GM19043 (cell line): Measurements from ENCODE around the gene IL34.

Experiments used
- ATAC-seq: cut with Tn5 transposase; IDR thresholded peaks from one replicate; pipeline ENCODE4 v1.9.1; 2021; ENCODE audit warnings: low read depth; ENCODE audit not compliant: unreplicated experiment

The IL34 gene

DNA sequence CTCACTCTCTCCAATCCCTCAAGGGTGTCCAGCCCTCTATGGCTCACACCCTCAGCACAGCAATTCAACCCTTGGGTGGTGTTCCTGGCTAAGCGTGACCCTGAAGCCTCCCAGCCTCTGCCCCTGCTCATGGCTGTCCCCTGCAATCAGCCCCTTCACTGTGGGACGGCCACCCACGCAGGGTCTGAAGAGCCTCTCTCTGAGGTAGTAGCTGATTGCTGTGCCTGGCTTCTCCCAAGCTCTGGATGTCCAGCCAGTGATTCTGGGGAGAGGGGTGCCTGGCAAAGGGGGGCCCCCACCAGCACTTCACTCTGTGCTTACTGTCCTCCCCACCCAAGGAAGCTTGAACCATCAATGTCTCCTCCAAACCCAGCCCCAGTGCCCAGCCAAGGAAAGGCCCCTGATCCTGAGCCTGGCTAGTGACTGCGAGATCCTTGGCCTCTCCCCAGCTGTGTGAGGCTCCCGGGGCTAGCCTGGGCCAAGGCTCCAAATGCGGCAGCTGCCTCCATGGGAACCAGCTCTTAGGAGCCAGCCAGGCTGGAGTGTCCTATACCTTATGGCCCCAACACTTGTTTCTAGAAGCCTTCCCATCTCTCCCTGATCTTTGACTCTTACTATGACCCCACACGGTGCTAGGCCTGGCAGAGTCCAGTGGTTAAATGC, 29.6 kb downstream of the IL34 start:
- no peak for ATAC-seq

DNA sequence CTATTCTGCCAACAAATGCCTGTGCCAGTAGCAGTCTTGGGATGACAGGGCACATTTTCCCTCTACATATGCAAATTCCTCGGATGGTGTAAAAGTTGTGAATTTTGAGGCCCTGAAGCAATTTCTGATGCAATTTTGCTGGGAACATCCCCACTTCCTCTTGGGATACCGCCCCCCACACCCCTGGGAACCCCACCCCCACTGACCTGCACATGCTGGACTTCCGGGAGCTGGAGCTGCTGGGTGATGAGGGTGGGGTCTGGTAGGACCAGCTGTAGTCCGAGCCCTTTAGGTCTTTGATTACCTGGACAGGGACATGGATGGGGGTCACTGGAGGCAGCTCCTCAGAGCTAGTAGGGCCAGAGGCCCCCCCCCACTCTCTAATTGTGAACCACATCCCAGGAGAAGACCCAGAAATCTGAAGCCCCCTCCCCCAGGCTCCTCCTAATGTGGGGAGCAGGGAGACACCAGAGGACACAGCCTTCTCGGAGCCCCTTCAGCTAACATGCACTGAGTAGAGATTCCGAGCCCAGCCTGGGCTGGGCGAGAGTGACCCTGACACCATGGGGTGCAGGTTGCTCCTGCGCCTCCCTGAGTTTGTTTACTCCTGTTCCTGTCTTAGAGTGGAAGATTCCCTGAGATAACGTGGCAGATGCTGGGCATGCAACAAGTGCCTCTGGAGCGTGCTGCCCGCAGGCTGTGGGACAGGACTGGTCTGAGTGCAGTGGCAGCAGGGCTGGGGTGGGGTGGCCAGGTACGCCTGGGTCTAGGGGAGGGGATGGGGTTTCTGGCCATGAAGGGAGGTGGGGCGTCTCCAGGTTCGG, 30.5 kb downstream of the IL34 start:
- ATAC-seq, result no peak

DNA sequence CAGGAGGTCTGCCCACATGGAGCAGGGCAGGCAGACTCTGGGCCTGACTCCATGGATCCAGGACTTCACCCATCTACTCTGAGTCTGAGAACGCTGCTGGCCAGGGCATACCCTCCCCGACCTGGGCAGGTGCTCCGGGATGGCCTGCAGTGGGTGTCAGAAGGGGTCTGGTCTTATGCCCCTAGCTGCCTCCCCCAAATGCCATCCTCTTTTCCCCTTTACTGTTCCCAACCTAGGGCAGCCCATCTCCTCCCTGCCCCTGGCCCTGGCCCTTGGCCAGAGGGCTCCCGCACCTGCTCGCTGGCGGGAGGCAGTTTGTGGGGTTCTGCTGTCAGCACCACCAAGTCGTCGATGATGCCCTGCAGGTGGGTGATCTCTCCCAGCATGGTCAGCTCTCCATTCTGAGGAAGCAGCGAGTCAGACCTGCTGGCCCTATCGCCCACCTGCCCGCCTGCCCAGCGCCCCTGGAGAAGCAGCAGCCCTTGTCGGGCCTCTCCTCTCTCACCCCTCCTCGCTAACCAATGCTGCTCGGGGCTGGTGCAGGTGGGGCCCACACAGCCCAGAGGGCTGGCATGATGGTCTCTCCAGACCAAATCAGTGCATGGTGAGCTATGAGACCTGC, 31.3 kb downstream of the IL34 start:
- no peak for ATAC-seq

DNA sequence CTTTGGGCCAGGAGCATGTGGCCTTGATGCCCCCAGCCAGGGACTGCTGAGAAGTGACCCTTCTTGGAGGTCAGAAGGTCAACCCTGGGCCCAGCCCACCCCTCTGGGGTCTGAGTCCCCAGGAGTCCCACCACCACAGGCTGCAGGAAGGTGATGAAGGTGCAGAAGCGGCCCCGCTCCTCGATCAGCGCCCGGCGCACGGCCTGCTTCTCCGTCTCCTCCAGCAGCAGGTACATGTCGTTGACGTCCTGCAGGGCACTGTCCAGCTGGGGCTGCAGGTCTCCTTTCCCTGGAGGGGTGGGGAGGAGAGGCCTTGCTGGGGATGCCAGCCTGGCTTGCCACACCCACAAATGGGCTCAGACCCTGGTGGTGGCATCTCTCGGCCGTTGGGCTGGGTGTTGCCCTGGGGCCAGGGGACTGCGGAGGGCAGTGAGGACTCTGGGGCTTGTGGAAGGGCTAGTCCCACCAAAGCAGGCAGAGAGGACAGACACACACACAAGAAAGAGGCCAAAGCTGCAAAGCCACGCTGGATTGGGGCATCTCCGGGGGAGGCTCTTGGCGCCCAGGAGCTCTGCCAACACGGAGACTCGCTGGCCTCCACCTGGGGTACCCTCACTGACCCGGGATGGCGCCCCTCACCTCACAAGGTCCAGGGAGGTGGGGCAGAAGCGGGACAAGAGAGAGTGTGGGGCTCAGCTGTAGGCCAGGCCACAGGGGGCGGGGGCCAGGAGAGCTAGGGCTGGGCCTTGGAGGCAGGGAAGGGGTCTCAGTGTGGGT, 31.9 kb downstream of the IL34 start:
- ATAC-seq, result no peak

DNA sequence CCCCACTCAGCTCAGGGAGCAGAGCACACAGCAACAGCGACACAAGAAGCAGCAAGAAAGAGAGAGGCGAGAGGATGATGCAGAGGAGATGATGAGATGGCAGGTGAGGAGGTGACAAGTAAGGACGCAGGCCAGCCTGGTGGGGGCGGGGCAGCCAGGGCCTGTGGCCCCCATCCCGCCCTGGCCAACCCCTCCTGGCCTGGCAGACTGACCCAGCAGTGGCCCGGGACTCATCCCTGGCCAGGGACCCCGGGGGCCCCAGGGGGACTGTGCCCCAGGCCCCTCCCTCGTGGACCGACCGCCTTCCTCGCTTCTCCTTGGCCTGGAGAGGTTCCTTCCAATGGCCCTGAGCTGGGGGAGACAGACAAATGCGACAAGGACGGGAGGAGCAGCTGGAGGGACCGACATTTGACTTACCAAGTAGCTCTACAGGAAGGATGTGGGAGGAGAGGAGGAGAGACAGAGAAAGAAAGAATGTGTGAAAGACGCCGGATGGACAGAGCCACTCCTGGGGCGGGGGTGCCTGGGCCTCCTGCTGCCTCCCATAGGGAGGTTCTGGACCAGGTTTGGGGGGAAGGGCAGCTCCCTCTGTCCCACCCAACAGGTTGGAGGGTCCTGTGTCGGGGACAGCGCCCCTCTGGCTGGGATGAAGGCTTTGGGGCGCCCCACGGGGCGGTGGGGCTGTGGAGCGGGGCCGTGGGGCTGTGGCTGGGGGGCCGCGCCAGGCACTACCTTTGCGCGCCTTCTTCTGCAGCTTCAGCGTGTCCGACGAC, 32.7 kb downstream of the IL34 start:
- no peak for ATAC-seq

DNA sequence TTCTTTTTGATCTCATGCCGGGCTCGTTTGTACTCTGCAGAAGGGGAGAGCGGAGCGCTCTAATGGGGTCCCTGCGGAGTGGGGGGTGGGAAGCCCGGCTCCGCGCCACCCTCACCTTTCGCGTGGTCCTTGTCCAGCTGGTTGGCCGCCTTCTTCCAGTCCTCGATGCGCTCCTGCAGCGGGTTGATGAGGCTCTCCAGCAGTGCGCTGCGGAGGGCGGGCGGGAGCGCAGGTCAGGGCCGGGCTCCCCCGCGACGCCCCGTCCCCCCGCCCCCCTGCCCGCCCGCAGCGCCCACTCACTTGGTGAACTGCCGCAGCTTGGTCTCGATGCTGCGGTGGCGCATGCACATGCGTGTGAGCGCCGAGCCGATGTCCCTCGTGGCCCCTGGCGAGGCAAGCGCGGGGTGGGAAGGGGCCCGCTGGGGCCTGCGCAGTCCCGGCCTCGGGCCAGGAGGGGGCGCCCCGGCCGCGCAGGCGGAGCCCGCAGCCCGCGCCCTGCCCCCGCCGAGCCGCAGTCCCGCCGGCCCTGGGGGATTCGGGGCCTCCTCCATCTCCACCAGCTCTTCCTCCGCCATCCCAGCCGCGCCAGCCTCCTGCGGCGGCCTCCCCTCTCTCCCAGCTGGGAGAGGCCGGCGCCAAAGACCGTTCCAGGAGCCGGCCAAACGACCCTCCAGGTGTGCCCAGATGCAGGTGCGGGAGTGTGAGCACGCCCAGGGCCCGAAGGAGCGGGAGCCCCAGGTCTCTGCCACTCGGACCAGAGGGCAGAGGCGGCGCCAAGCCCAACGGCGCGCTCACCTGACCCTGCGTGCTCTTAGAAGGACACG, 33.5 kb downstream of the IL34 start:
- no peak for ATAC-seq

DNA sequence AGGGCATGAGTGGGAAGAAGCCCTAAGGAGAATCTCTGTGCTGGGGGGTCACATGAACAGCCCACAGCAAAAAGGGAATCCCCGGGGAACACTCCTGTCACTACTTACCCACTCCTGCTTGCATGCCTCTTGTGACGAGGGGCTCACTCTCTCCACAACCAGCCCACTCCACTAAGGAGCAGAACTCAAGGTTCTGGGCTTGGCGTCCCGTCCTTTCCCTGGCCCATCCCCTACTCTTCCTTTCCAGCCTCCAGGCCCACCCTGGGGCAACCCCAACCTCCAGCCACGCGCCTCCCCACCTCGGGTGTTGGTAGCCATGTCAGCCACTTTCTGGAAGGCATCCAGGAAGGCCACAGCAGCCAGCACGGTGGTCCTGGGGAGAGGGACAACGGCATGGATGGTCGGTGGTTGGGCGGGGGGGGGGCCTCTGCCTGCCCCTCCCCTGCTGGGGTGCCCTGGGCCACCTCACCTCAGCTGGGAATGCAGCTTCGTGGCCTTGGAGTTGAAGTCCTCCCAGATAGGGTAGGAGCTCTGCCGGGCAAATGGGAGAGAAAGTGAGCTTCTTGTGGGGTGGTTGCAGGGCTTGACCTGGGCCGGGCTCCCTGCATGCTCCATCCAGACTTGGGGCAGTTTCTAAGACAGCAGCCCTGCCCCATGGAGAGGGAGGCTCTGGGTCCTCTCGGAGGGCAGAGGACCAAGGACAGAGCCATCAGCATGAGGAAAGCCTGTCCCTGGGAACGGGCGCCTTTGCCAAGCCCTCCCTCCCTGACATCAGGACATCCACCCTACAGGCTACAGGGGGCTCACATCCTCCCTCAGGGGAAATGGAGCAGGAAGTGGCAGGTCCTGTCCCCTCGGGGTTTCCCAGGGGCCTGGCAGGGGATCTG, 34.4 kb downstream of the IL34 start:
- ATAC-seq, result no peak

DNA sequence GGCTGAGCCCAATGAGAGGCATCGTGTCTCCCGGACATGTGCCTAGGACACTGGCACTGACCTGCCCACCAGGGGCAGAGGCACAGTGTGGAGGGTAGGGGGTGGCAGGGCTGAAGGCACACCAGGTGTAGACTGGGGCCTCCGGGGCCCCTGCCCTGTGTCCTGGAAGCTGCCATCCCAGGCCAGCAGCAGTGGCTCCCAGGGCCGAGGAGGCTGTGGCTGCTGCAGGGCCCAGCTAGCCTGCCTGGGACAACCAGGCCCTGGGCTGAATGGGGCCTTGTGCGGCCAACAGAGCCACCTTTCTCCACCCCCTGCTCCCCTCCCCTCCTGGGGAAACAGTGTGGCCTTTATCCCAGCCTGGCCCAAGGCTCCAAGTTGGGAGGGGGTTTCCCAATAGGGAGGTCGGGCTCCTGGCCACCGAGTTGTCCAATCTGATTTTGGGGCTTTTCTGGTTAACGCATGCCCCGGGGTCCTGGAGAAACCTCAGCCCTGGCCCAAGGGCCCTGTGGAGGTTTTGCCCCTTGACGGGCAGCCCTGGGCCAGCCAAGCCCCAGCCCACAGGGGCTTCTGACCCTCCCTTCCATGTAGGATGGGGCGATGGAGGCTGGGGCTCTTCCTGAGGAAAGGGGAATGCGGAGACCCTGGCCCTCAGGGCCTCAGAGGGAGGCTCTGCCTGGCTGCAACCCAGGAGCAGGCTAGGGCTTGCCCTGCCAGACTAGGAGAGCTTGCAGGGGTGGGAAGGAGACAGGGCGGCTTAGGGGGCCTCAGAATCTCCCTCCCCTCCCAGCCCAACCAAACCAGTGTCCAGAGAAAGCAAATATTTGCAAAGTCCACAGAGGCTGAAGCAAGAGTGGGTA, 35.3 kb downstream of the IL34 start:
- no peak for ATAC-seq

DNA sequence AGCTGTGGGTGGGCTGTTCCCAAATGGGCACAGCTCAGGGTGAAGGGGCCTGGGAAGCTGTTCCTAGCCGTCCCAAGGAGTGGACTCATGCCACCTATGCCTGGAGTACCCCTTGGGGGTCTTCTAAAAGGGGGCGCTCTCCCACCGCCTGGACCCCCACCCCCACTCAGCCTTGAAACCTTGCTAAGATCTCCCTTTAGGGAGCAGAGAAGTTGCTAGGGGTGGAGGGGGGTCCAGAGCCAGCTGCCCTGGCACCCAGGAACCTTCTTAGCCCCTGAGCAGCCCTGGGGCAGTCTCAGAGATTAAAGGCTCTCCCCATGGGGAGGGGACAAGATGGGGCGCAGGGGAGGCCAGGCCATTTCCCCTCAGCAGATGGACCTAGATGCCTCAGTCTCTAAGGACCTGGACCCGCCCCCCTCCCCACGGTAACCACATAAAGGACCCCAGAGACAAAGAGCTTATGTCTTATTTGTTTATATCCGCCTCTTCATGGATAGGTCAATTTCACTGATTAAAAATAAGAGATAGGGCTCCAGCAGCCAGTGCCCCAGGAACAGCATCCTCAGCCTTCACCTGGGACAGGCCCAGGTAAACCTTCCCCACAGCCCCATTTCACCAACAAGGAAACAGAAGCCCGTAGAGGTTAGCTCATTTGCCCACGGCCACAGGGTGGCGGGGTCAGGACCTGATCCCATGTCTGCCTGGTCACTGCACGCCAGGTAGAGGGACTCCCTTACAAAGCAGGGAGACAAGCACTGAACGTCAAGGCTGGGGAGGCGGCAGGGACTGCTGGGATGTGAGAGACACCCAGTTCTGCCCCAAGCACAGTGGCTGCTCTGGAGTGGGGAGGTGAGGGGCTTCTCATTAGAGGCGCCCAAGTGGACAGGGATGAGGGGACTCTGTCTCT, 36.1 kb downstream of the IL34 start:
- no peak for ATAC-seq

DNA sequence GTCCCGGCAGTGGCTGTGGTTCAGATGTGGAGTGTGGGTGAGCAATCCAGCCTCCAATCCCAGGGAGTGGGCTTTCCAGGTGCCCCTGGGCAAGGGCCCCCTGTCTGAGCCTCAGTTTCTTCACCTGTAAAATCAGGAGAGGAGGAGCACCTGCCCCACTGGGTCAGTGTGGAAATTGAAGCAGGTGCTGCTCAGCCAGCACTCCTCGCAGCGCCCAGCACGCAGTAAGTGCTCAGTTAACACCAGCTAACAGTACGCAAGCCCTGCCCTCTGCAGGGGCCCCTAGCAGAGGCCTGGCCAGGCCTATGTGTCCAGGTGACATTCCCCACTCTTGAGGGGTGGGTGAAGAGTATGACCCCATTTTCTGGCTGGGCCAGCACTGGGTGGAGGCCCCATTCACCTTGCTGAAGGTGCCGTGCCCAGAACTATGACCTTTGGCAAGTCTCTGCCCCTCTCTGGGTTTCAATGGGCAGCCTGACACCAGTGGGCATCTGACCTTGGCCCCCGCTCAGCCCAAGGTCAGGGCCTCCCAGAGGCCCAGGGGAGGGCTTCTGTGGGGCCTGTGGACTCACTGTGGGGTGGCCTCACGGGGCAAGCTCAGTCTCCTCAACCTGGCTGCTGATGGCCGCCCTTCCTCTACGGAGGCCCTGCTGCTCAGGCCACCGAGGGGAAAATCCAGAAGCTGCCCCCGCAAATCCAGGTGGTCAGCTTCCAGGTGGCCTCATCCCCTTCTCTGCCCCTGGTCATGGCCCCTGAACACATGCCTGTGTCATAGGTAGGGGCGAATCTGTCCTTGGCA, 37.0 kb downstream of the IL34 start:
- ATAC-seq, result no peak

DNA sequence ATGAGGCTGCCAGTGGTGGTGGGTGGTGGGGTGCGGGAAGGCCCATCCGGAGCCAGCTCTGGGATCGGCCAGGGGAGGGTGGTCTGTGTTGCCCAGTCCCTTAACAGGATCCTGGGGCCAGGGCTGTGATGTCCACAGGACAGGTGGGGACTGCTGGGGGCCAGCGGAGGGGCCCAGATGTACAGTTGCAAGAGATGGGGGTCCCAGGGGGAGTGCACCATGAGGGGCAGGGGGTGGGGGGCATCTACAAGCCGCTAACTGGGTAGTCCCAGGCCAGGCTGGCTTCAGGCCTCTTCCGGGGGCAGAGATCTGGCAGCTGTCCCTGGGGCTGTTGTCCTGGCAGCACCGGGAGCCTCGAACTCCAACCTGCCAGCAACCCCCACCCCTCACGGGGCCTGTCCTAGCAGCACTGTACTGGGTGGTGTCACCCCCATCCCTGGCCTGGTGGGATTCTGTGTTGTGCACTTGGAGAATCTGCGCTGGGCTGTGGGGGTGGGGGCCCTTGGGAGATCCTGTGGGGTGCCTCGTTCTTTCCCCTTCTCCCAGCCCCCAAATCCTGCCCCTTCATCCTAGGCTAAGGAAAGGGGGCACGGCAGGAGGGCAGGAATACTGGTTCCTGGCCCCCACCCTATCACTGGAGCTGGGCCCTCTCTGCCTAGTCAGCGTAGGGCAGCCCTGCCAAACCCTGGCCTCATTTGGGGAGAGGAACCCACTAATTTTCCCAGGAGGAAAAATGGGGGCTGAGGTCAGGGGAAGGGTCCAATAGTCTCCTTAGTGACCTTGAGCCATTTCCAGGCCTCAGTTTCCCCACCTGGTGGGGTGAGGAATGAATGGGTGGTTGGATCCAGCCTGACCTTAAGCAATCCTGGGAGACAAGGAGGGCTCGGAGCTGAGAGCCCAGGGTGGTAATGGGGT, 38.0 kb downstream of the IL34 start:
- no peak for ATAC-seq

DNA sequence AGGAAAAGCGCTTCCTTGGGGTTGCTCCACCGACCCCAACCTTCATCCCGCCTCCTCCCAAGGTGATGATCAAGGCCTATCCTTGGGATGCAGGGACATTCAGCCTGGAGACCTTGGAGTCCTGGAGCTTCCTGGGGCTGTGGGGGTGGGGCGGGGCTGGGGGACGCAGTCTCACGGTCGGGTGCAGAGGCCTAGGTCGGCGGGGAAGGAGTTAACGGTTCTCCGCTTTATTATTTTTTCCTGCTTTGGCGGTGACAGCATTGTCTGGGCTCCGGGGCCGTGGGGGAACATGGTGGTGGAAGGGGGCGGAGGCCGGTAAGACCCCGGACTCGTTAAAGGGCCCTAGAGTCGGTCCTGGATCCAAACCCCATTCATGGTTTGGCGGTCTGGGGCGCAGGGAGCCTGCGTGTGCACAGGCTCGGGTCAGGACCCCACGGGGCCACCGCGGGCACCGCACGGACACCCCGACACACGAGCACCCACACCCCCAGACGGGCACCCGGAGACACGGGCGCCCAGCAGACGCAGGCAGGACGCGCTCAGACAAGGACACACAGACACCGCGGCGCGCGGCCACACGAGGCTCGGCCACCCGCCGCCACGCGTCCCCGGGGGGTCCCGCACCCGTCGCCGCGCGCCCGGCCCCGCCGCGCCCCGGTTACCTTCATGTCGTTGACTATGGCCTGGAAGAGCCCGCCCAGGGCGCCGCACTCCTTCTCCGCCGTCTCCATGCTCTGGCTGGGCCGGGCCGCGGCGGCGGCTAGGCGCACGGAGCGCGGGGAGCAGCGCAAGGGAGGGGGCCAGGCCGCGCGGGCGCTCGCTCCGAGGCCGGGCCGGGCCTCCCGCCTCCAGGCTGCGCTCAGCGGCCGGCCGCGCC, 38.9 kb downstream of the IL34 start:
- ATAC-seq, result no peak

DNA sequence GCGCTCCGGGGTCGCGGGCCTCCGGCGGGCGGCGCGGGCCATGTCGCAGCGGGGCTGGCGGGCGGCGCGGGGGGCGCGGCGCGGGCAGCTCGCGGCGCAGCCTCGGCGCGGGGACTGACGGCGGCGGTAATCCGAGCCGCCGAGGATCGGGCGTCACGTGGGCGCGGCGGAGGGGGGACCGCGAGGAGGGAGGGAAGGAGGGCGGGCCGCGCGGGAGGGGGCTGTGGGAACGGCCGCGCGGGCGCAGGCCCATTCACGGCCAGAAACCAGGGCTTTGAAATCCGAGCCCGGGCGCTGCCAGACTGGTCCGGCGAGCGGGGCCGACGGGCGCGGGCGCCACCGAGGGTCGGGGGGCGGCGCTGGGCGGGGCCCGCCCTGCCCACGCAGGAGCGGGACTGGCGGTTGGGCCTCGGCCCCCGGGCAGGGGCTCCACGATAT, 39.6 kb downstream of the IL34 start, which contains the start of gene MTSS2:
Gene MTSS2, minus strand, starts transcription at position 116 of the 438 bp plus-strand sequence. CDS start 262 bp downstream, outside the sequence.
- no peak for ATAC-seq
